PC-9 (cell line): ENCODE data around the gene REG3G. TPM values are rescaled to one million over a fixed set of nuclear protein-coding genes. Genes with fewer than 3 reads are reported as not detected.

Experiments
- BruUV-seq: library from RNA; stranded (reverse); fragments of 400-500 nt; replicated peaks from 2 replicates; lab custom pipeline; 2021; lab: Mats Ljungman, UMichigan
- CTCF ChIA-PET: fragments of 300-600 bp; sonication (Branson Sonifier 250); formaldehyde crosslinking; loops from one replicate; lab custom pipeline; 2022; ENCODE audit warnings: antibody characterized with exemption; lab: Charles Lee
- POLR2A ChIA-PET: fragments of 300-600 bp; sonication (Branson Sonifier 250); formaldehyde crosslinking; loops from one replicate; lab custom pipeline; 2022; ENCODE audit warnings: antibody characterized with exemption; ENCODE audit not compliant: unreplicated experiment; lab: Charles Lee
- DNase-seq, 2 experiments: peaks; one replicate each; pipeline versions ENCODE4 v3.0.0 to v3.0.0-alpha.2; 2015 to 2022; ENCODE audit warnings: mixed read lengths in 1 of 2
- H2AFZ ChIP-seq: fragments of 200-600 bp; sonication (generic); 2 replicates; pipeline ENCODE4 v1.8.1; 2017; ENCODE audit warnings: antibody characterized with exemption
- H3F3A ChIP-seq: fragments of 200-600 bp; sonication (generic); 2 replicates; pipeline ENCODE4 v1.8.1; 2017; ENCODE audit warnings: antibody characterized with exemption, mild to moderate bottlenecking, low read depth; ENCODE audit not compliant: insufficient read depth
- H3K27ac ChIP-seq: fragments of 200-600 bp; sonication (generic); 2 replicates; pipeline ENCODE4 v1.6.1; 2016; ENCODE audit warnings: mixed run types
- H3K27me3 ChIP-seq: fragments of 200-600 bp; sonication (generic); 2 replicates; pipeline ENCODE4 v1.6.1; 2016; ENCODE audit warnings: low read depth, mixed run types; ENCODE audit not compliant: insufficient read depth
- H3K36me3 ChIP-seq: fragments of 200-600 bp; sonication (generic); 2 replicates; pipeline ENCODE4 v1.6.1; 2016; ENCODE audit warnings: low read depth, mixed run types
- H3K4me1 ChIP-seq: fragments of 200-600 bp; sonication (generic); replicated peaks from 2 replicates; pipeline ENCODE4 v1.6.1; 2016; ENCODE audit warnings: mixed run types; ENCODE audit not compliant: insufficient read depth
- H3K4me2 ChIP-seq: fragments of 200-600 bp; sonication (generic); 2 replicates; pipeline ENCODE4 v1.6.1; 2017; ENCODE audit warnings: mixed run types
- H3K4me3 ChIP-seq: fragments of 200-600 bp; sonication (generic); 2 replicates; pipeline ENCODE4 v1.6.1; 2016; ENCODE audit warnings: mixed run types
- H3K79me2 ChIP-seq: fragments of 200-600 bp; sonication (generic); 2 replicates; pipeline ENCODE4 v1.6.1; 2017; ENCODE audit warnings: low read depth, mixed run types
- H3K9me2 ChIP-seq: fragments of 200-600 bp; sonication (generic); 2 replicates; pipeline ENCODE4 v1.8.1; 2017; ENCODE audit warnings: mild to moderate bottlenecking; ENCODE audit not compliant: insufficient read depth
- H3K9me3 ChIP-seq: fragments of 200-600 bp; sonication (generic); 2 replicates; pipeline ENCODE4 v1.8.1; 2016; ENCODE audit warnings: low read depth; ENCODE audit not compliant: insufficient read depth
- H4K20me1 ChIP-seq: fragments of 200-600 bp; sonication (generic); 2 replicates; pipeline ENCODE4 v1.8.1; 2017; ENCODE audit not compliant: insufficient read depth
- CTCF ChIP-seq: fragments of 200-600 bp; sonication (generic); conservative IDR thresholded peaks from 2 replicates; pipeline ENCODE4 v1.6.1; 2017; ENCODE audit warnings: mixed run types, antibody characterized with exemption, mild to moderate bottlenecking, moderate library complexity
- EZH2 ChIP-seq: fragments of 200-600 bp; sonication (generic); IDR thresholded peaks from 2 replicates; pipeline ENCODE4 v1.8.0; 2017; ENCODE audit warnings: antibody characterized with exemption, low read depth
- intact Hi-C: fragments of 100-400 bp; cut with micrococcal nuclease; formaldehyde crosslinking; loops from one replicate; pipeline ENCODE4 v1.10.0; 2022; ENCODE audit not compliant: unreplicated experiment
- total RNA-seq: library from RNA; stranded (reverse); gene quantifications from 2 replicates; pipeline ENCODE4 v1.2.3, GENCODE V29; 2021

Gene REG3G
- total RNA-seq, 1 experiment from 2014 or later, result not detected

DNA sequence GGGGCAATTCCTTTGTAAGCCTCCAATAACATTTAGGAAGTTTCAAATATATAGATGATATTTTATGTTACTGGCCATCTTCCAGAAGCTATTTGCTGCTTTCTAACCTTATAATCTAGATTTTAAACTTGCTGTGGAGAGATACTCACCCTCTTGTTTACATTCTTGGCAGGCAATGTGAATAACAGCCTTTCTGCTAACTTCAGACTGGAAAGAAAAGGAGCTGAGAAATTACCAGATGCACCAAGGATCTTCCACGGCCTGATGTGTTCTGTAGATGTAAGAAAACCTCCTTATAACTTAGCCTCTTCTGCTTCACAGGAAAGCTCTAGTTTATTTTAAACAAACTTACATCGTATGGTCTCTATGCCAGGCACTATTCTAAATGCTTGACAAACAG is 45.6 kb downstream of the REG3G start:
- H3K36me3 ChIP-seq, result no peaks in the 10 kb centered on the region
- BruUV-seq, result no TSS peak
- DNase-seq, result no peak
- intact Hi-C loops, result no loop called here
- no peaks in the 10 kb centered on the region for H3K79me2 ChIP-seq
- no peak overlapping the region for H3K4me2 ChIP-seq
- ChIA-PET CTCF (no interaction called here), POLR2A (no interaction called here)
- no peak overlapping the region for H2AFZ ChIP-seq
- TF ChIP-seq EZH2, result no peak
- no peak for TF ChIP-seq CTCF
- no peaks in the 10 kb centered on the region for H3K9me2 ChIP-seq
- no peak overlapping the region for H3K4me3 ChIP-seq
- no peaks in the 10 kb centered on the region for H3F3A ChIP-seq
- no peaks in the 10 kb centered on the region for H3K9me3 ChIP-seq
- no peaks in the 10 kb centered on the region for H3K4me1 ChIP-seq
- H4K20me1 ChIP-seq, result no peaks in the 10 kb centered on the region
- no peak overlapping the region for H3K27ac ChIP-seq
- H3K27me3 ChIP-seq, result no peaks in the 10 kb centered on the region

Other genes starting within 250 kb of the REG3G start
- not detected in 2 replicates for gene REG1B, start 62.3 kb downstream of the REG3G start, total RNA-seq
- not detected in 2 replicates for gene REG1A, start 94.8 kb downstream of the REG3G start, total RNA-seq
- not detected in 2 replicates for gene REG3A, start 134.1 kb downstream of the REG3G start, total RNA-seq